Activated naive CD4-positive, alpha-beta T cell treated with anti-CD3 and anti-CD28 coated beads, Interleukin-2, amount 10 ng/mL, durations not matched to agents 7 days and 5 days (primary cell): ENCODE measurements around the gene PPP1R13B.
A peak's percentile ranks its signal among the peaks of the same experiment; 100 is the strongest.

ENCODE experiments used
- CTCF ChIA-PET: fragments of 350-600 bp; sonication (Branson Sonifier 250); formaldehyde crosslinking; loops from one replicate; lab custom pipeline; 2021; ENCODE audit warnings: antibody characterized with exemption; lab: Charles Lee
- DNase-seq: peaks from one replicate; pipeline ENCODE4 v3.0.0-alpha.2; 2020
- H3K27ac Mint-ChIP-seq: one replicate; pipeline ENCODE4 v1.8.0; 2021; ENCODE audit warnings: mild to moderate bottlenecking, moderate library complexity, mixed read lengths
- H3K27me3 Mint-ChIP-seq: one replicate; pipeline ENCODE4 v1.8.0; 2021; ENCODE audit warnings: mild to moderate bottlenecking, mixed read lengths
- H3K36me3 Mint-ChIP-seq: one replicate; pipeline ENCODE4 v1.8.0; 2021; ENCODE audit warnings: mixed read lengths
- H3K4me1 Mint-ChIP-seq: one replicate; pipeline ENCODE4 v1.8.0; 2021; ENCODE audit warnings: mixed read lengths
- H3K4me3 Mint-ChIP-seq: one replicate; pipeline ENCODE4 v1.8.0; 2021; ENCODE audit warnings: mild to moderate bottlenecking, moderate library complexity, mixed read lengths
- H3K9me3 Mint-ChIP-seq: one replicate; pipeline ENCODE4 v1.8.0; 2021; ENCODE audit warnings: mixed read lengths

The PPP1R13B gene

GRCh38 chr14:103886304-103887169 lies 39.2 kb upstream of the PPP1R13B start:
- no peaks in the 10 kb centered on the region for H3K9me3 Mint-ChIP-seq
- no peak overlapping the region for H3K4me3 Mint-ChIP-seq
- no peaks in the 10 kb centered on the region for H3K4me1 Mint-ChIP-seq
- no peaks in the 10 kb centered on the region for H3K36me3 Mint-ChIP-seq
- H3K27ac Mint-ChIP-seq = no peak overlapping the region
- CTCF ChIA-PET = no interaction called here
- DNase-seq = no peak
- H3K27me3 Mint-ChIP-seq = peaks cover 2% of the 10 kb centered on the region

- H3K36me3 Mint-ChIP-seq = no peaks in the 10 kb centered on the region
- H3K4me3 Mint-ChIP-seq = no peak overlapping the region
- CTCF ChIA-PET = no interaction called here
- H3K9me3 Mint-ChIP-seq = no peaks in the 10 kb centered on the region
- no peak for DNase-seq
- no peak overlapping the region for H3K27ac Mint-ChIP-seq
- peaks cover 6% of the 10 kb centered on the region for H3K4me1 Mint-ChIP-seq
- H3K27me3 Mint-ChIP-seq = peaks cover 12% of the 10 kb centered on the region
Measured at GRCh38 chr14:103885509-103885932, 38.1 kb upstream of the PPP1R13B start.

GRCh38 chr14:103884854-103885253 lies 37.5 kb upstream of the PPP1R13B start:
- H3K27ac Mint-ChIP-seq = no peak overlapping the region

GRCh38 chr14:103883263-103883523 lies 35.8 kb upstream of the PPP1R13B start:
- H3K4me1 Mint-ChIP-seq = peaks cover 19% of the 10 kb centered on the region

More at GRCh38 chr14:103884854-103885253, 37.5 kb upstream of the PPP1R13B start:
- Mint-ChIP-seq H3K4me3 (no peak overlapping the region), H3K36me3 (no peaks in the 10 kb centered on the region), H3K9me3 (no peaks in the 10 kb centered on the region), H3K4me1 (peaks cover 13% of the 10 kb centered on the region), H3K27me3 (peaks cover 18% of the 10 kb centered on the region)
- CTCF ChIA-PET = interaction anchor here (1.0 to 1.4 kb wide), 2 partner anchors 16 to 77 kb away, joined by 3 to 4 read pairs; no protein-coding TSS in a partner anchor
- no peak for DNase-seq

GRCh38 chr14:103882503-103883262 lies 35.3 kb upstream of the PPP1R13B start:
- peak overlapping the region; percentile 11 for H3K27ac Mint-ChIP-seq
- H3K36me3 Mint-ChIP-seq = no peaks in the 10 kb centered on the region
- H3K4me1 Mint-ChIP-seq = peaks cover 19% of the 10 kb centered on the region
- no peak for DNase-seq
- no peaks in the 10 kb centered on the region for H3K9me3 Mint-ChIP-seq
- no peak overlapping the region for H3K4me3 Mint-ChIP-seq
- peaks cover 23% of the 10 kb centered on the region for H3K27me3 Mint-ChIP-seq
- CTCF ChIA-PET = no interaction called here

More at GRCh38 chr14:103883263-103883523, 35.8 kb upstream of the PPP1R13B start:
- CTCF ChIA-PET = no interaction called here
- peak overlapping the region; percentile 11 for H3K27ac Mint-ChIP-seq
- H3K27me3 Mint-ChIP-seq = peaks cover 23% of the 10 kb centered on the region
- H3K9me3 Mint-ChIP-seq = no peaks in the 10 kb centered on the region
- no peak for DNase-seq
- no peak overlapping the region for H3K4me3 Mint-ChIP-seq
- H3K36me3 Mint-ChIP-seq = no peaks in the 10 kb centered on the region

- no peak overlapping the region for H3K4me3 Mint-ChIP-seq
- no peak for DNase-seq
- H3K9me3 Mint-ChIP-seq = no peaks in the 10 kb centered on the region
- H3K4me1 Mint-ChIP-seq = peaks cover 19% of the 10 kb centered on the region
- CTCF ChIA-PET = interaction anchor here (1.0 to 1.4 kb wide), 2 partner anchors 19 to 29 kb away, joined by 3 to 4 read pairs; no protein-coding TSS in a partner anchor
- no peak overlapping the region for H3K27ac Mint-ChIP-seq
- H3K36me3 Mint-ChIP-seq = no peaks in the 10 kb centered on the region
- peaks cover 23% of the 10 kb centered on the region for H3K27me3 Mint-ChIP-seq
Measured at GRCh38 chr14:103881268-103882201, 34.2 kb upstream of the PPP1R13B start.

GRCh38 chr14:103880348-103881267 lies 33.2 kb upstream of the PPP1R13B start:
- peaks cover 19% of the 10 kb centered on the region for H3K4me1 Mint-ChIP-seq
- no peak for DNase-seq
- peak overlapping the region; percentile 26 for H3K4me3 Mint-ChIP-seq
- peaks cover 23% of the 10 kb centered on the region for H3K27me3 Mint-ChIP-seq
- H3K36me3 Mint-ChIP-seq = no peaks in the 10 kb centered on the region
- no peak overlapping the region for H3K27ac Mint-ChIP-seq
- no peaks in the 10 kb centered on the region for H3K9me3 Mint-ChIP-seq
- CTCF ChIA-PET = interaction anchor here (0.9 to 1.4 kb wide), 3 partner anchors 20 to 41 kb away, joined by 3 to 4 read pairs (median 3); no protein-coding TSS in a partner anchor

- CTCF ChIA-PET = interaction anchor here (0.9 to 1.4 kb wide), 3 partner anchors 21 to 42 kb away, joined by 3 to 4 read pairs (median 3); no protein-coding TSS in a partner anchor
- Mint-ChIP-seq H3K4me3 (peak overlapping the region; percentile 26), H3K4me1 (peaks cover 23% of the 10 kb centered on the region), H3K9me3 (no peaks in the 10 kb centered on the region), H3K36me3 (no peaks in the 10 kb centered on the region), H3K27ac (no peak overlapping the region), H3K27me3 (peaks cover 23% of the 10 kb centered on the region)
- no peak for DNase-seq
Measured at GRCh38 chr14:103879570-103880347, 32.4 kb upstream of the PPP1R13B start.

GRCh38 chr14:103879118-103879569 lies 31.8 kb upstream of the PPP1R13B start:
- no peak overlapping the region for H3K27ac Mint-ChIP-seq
- no peak overlapping the region for H3K4me3 Mint-ChIP-seq
- DNase-seq = no peak
- H3K27me3 Mint-ChIP-seq = peaks cover 23% of the 10 kb centered on the region
- H3K36me3 Mint-ChIP-seq = no peaks in the 10 kb centered on the region
- peaks cover 24% of the 10 kb centered on the region for H3K4me1 Mint-ChIP-seq
- H3K9me3 Mint-ChIP-seq = no peaks in the 10 kb centered on the region
- CTCF ChIA-PET = interaction anchor here (0.9 kb wide), 2 partner anchors 22 to 43 kb away, joined by 3 read pairs; no protein-coding TSS in a partner anchor

GRCh38 chr14:103878180-103878579 lies 30.8 kb upstream of the PPP1R13B start:
- Mint-ChIP-seq H3K36me3 (no peaks in the 10 kb centered on the region), H3K9me3 (no peaks in the 10 kb centered on the region), H3K4me1 (peaks cover 24% of the 10 kb centered on the region), H3K4me3 (no peak overlapping the region), H3K27me3 (peaks cover 23% of the 10 kb centered on the region), H3K27ac (no peak overlapping the region)
- DNase-seq = no peak
- CTCF ChIA-PET = interaction anchor here (1.4 kb wide), 1 partner anchor 22 kb away, joined by 6 read pairs; no protein-coding TSS in a partner anchor

GRCh38 chr14:103875010-103875409 lies 27.6 kb upstream of the PPP1R13B start:
- CTCF ChIA-PET = no interaction called here
- Mint-ChIP-seq H3K4me3 (peak overlapping the region; percentile 4), H3K36me3 (no peaks in the 10 kb centered on the region)

More at GRCh38 chr14:103875010-103875409, 27.6 kb upstream of the PPP1R13B start:
- H3K27ac Mint-ChIP-seq = no peak overlapping the region
- no peak for DNase-seq
- peaks cover 6% of the 10 kb centered on the region for H3K27me3 Mint-ChIP-seq
- peaks cover 20% of the 10 kb centered on the region for H3K4me1 Mint-ChIP-seq
- H3K9me3 Mint-ChIP-seq = no peaks in the 10 kb centered on the region
